Heart left ventricle (tissue), 16 donors: Measurements from ENCODE around the gene CSNK1E. TPM values are rescaled to one million over a fixed set of nuclear protein-coding genes. Genes with fewer than 3 reads are reported as not detected.
A peak's percentile ranks its signal among the peaks of the same experiment; 100 is the strongest.

Source experiments
- ATAC-seq, 4 donors: fragments of 200-7000 bp; cut with Tn5 transposase; one replicate each; pipeline ENCODE4 v1.9.1; 2020 to 2022; ENCODE audit warnings: moderate library complexity in 4 of 4, mild to moderate bottlenecking in 3 of 4, moderate number of reproducible peaks in 1 of 4
- DNase-seq, 5 donors: peaks; one replicate each; pipeline ENCODE4 v3.0.0-alpha.2; 2020
- H3K27ac ChIP-seq, 12 donors: fragments of 200-600 bp; sonication (generic) in 4 of 12; one replicate each; pipeline versions ENCODE4 v1.5.0 to v1.8.0; 2016 to 2022; ENCODE audit warnings: mild to moderate bottlenecking in 2 of 12
- H3K27me3 ChIP-seq, 9 donors: fragments of 200-600 bp; sonication (generic) in 2 of 9; one replicate each; pipeline versions ENCODE4 v1.5.1 to v1.8.0; 2016 to 2022; ENCODE audit warnings: mild to moderate bottlenecking in 3 of 9
- H3K36me3 ChIP-seq, 9 donors: fragments of 200-600 bp; sonication (generic) in 2 of 9; one replicate each; pipeline versions ENCODE4 v1.5.0 to v1.8.0; 2018 to 2022; ENCODE audit warnings: mild to moderate bottlenecking in 2 of 9
- H3K4me1 ChIP-seq, 12 donors: fragments of 200-600 bp; sonication (generic) in 4 of 12; one replicate each; pipeline versions ENCODE4 v1.5.0 to v1.8.0; 2016 to 2022; ENCODE audit warnings: mild to moderate bottlenecking in 3 of 12
- H3K4me3 ChIP-seq, 12 donors: fragments of 200-600 bp; sonication (generic) in 4 of 12; one replicate each; pipeline versions ENCODE4 v1.5.0 to v1.8.0; 2017 to 2022; ENCODE audit warnings: mild to moderate bottlenecking in 9 of 12, moderate library complexity in 4 of 12
- H3K9me3 ChIP-seq, 12 donors: fragments of 200-600 bp; sonication (generic) in 4 of 12; one replicate each; pipeline versions ENCODE4 v1.5.0 to v1.8.0; 2016 to 2022; ENCODE audit warnings: mild to moderate bottlenecking in 1 of 12
- POLR2A ChIP-seq, 2 donors: fragments of 450-650 bp; IDR thresholded peaks; one replicate each; pipeline ENCODE4 v1.6.1; 2017; ENCODE audit warnings: antibody characterized with exemption in 2 of 2, mild to moderate bottlenecking in 2 of 2, moderate library complexity in 2 of 2
- WGBS, 4 donors: extraction: QIAGEN DNeasy Blood & Tissue Kit in 2 of 4; methylation state at CpG; one replicate each; pipeline versions ENCODE4 v1.1.5 to v1.1.7; 2013 to 2018; 5-methylcytosine and 5-hydroxymethylcytosine counted together
- intact Hi-C, 10 donors: fragments of 100-400 bp; cut with DNase I; formaldehyde crosslinking; loops; one replicate each; pipeline versions ENCODE4 v1.11.1 to v1.14.2; 2022
- polyA plus RNA-seq, 2 donors: library from polyadenylated mRNA; stranded (reverse); fragments of 200-250 nt; gene quantifications; one replicate each; pipeline ENCODE4 v1.2.3, GENCODE V29; 2013
- total RNA-seq, 9 donors: library from RNA; depleted of rRNA in 2 of 9; stranded (reverse); fragments of >200 nt in 2 of 9; fragmentation: NEBNext Ultra II Directional in 3 of 9; extraction: Animal tissue kit (Norgen Biotek cat#: 25700) in 3 of 9; gene quantifications; one replicate each; pipeline versions ENCODE4 v1.1.0 to v1.2.4, GENCODE V29; 2016 to 2023
- TF ChIP-seq, protein P1 (sequence below), 12 donors: fragments of 200-600 bp; sonication (generic) in 4 of 12; IDR thresholded peaks; one replicate each; pipeline versions ENCODE4 v1.5.0 to v1.8.0; 2018 to 2022; ENCODE audit warnings: antibody characterized with exemption in 12 of 12, mild to moderate bottlenecking in 5 of 12
- donor health status: ischemic (EF 13 %, LVEDD 7.1; RV severe dilation, severe dysfunction).
- donor health status: healthy with polysubstance abuse.
- donor health status: DM: no; HTN: yes; CAD: no.
- donor health status: DM: no; HTN: no; CAD: no.
- donor health status: ischemic (EF 25% LVEDD 6.9; RV normal size, moderate dysfunction).
- donor health status: ischemic (EF 25% LVEDD 5.7; RV mildly dilated, moderate dysfunction).
- donor health status: healthy.
- donor health status: DM: yes; HTN: yes; CAD: no.
- donor health status: ischemic (EF 35%, LVEDD 5.7; RV mildly dilated, moderate dysfunction).
- donor health status: nonischemic (EF 11% LVEDD 7.7; RV severe dilation, severe dysfunction).
- donor health status: DM: yes; HTN: yes; CAD: no.
- donor health status: PGD.
- donor health status: ischemic (EF 29% LVEDD 5.4; RV normal size, mild dysfunction).
- donor health status: nonischemic (EF 23%, LVEDD 6.1; RV moderate dilation, normal function).

The CSNK1E gene
- total and polyA plus RNA-seq, 11 donors, result 59.7 to 125 (median 72.6) TPM

- H3K27me3 ChIP-seq, result no peaks in the 10 kb centered on the region
- peak overlapping the region in 1 of 12 donors; percentile 18 for H3K4me3 ChIP-seq
- H3K4me1 ChIP-seq, result peaks cover 22 to 92% (median 76%) of the 10 kb centered on the region in 12 donors
- TF ChIP-seq, protein P1, sequence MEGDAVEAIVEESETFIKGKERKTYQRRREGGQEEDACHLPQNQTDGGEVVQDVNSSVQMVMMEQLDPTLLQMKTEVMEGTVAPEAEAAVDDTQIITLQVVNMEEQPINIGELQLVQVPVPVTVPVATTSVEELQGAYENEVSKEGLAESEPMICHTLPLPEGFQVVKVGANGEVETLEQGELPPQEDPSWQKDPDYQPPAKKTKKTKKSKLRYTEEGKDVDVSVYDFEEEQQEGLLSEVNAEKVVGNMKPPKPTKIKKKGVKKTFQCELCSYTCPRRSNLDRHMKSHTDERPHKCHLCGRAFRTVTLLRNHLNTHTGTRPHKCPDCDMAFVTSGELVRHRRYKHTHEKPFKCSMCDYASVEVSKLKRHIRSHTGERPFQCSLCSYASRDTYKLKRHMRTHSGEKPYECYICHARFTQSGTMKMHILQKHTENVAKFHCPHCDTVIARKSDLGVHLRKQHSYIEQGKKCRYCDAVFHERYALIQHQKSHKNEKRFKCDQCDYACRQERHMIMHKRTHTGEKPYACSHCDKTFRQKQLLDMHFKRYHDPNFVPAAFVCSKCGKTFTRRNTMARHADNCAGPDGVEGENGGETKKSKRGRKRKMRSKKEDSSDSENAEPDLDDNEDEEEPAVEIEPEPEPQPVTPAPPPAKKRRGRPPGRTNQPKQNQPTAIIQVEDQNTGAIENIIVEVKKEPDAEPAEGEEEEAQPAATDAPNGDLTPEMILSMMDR (IDR thresholded peaks at IDR 0.05), result peak in 4 of 12 donors; percentile 6 to 25 (median 10)
- no peak for TF ChIP-seq POLR2A (IDR thresholded peaks at IDR 0.05)
- DNase-seq (no peak), ATAC-seq (peak in 1 of 4 donors; percentile 0)
- peak overlapping the region; percentile 42 to 91 (median 80) for H3K27ac ChIP-seq
- H3K36me3 ChIP-seq, result peaks cover 0 to 13% (median 0%) of the 10 kb centered on the region in 9 donors
- WGBS, 4 donors, result 48 to 57% (median 54%) methylated on average over 15 of the region's 15 CpGs
- no peaks in the 10 kb centered on the region for H3K9me3 ChIP-seq
- intact Hi-C loops, result loop anchor here in 6 of 10 donors (5.0 to 10.0 kb wide), 6 partner anchors 46 to 311 kb away; partner anchors contain the start of gene DMC1 (in 1 of the 6)
These were observed 56.2 kb downstream of the CSNK1E start for GRCh38 chr22:38260761-38261681.

GRCh38 chr22:38259370-38259769 is 57.9 kb downstream of the CSNK1E start:
- intact Hi-C loops, result no loop called here
- H3K4me3 ChIP-seq, result no peak overlapping the region
- no peaks in the 10 kb centered on the region for H3K27me3 ChIP-seq
- H3K9me3 ChIP-seq, result no peaks in the 10 kb centered on the region
- 67 to 84% (median 77%) methylated on average over 8 of the region's 8 CpGs for WGBS, 4 donors
- H3K36me3 ChIP-seq, result peaks cover 0 to 13% (median 0%) of the 10 kb centered on the region in 9 donors
- ATAC-seq (no peak), DNase-seq (no peak)
- no peak for TF ChIP-seq POLR2A (IDR thresholded peaks at IDR 0.05)
- TF ChIP-seq, protein P1 (IDR thresholded peaks at IDR 0.05), result no peak
- peak overlapping the region in 11 of 12 donors; percentile 68 to 91 (median 82) for H3K27ac ChIP-seq
- peaks cover 19 to 92% (median 67%) of the 10 kb centered on the region in 12 donors for H3K4me1 ChIP-seq

DNA sequence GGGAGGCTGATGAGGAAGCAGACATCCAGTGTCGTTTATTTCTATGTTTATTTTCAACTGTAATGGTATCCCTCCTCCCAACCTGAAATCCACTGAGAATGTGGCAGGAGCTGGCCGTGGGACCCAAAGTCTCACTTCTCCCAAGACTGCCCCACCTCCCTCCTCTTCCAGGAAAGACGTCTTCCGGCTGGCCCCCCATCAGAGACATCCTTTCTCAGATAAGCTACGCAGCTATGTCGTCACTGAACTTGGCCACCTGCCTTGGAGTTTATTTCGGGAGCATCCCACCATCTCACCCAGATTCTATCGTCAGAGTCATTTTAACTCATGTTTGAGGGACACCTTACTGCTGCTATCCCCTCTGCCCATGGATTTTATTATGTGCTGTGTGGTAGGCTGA is 58.3 kb downstream of the CSNK1E start:
- 4 to 17% (median 7%) methylated on average over 8 of the region's 8 CpGs for WGBS, 4 donors
- Histone ChIP-seq H3K36me3 (peaks cover 0 to 10% (median 0%) of the 10 kb centered on the region in 9 donors), H3K4me1 (peaks cover 19 to 93% (median 69%) of the 10 kb centered on the region in 12 donors), H3K27me3 (no peaks in the 10 kb centered on the region), H3K9me3 (no peaks in the 10 kb centered on the region), H3K27ac (peak overlapping the region; percentile 47 to 91 (median 80)), H3K4me3 (no peak overlapping the region)
- peak in 1 of 2 donors; percentile 25 for TF ChIP-seq POLR2A (IDR thresholded peaks at IDR 0.05)
- TF ChIP-seq, protein P1 (IDR thresholded peaks at IDR 0.05), result no peak
- peak; percentile 56 to 84 (median 60) for ATAC-seq
- intact Hi-C loops, result no loop called here
- peak; percentile 78 to 92 (median 91) for DNase-seq

GRCh38 chr22:38257650-38258250 is 59.5 kb downstream of the CSNK1E start:
- Histone ChIP-seq H3K27ac (peak overlapping the region; percentile 47 to 91 (median 78)), H3K4me1 (peaks cover 19 to 90% (median 68%) of the 10 kb centered on the region in 12 donors), H3K27me3 (no peaks in the 10 kb centered on the region), H3K4me3 (peak overlapping the region in 5 of 12 donors; percentile 4 to 24 (median 14)), H3K9me3 (no peaks in the 10 kb centered on the region), H3K36me3 (no peaks in the 10 kb centered on the region)
- WGBS, 4 donors, result 68 to 74% (median 71%) methylated on average over 4 of the region's 4 CpGs
- peak in 1 of 4 donors; percentile 23 for ATAC-seq
- no peak for TF ChIP-seq POLR2A (IDR thresholded peaks at IDR 0.05)
- TF ChIP-seq, protein P1 (IDR thresholded peaks at IDR 0.05), result no peak
- intact Hi-C loops, result no loop called here
- DNase-seq, result no peak
